Measurements from ENCODE around the gene FOXN3.

FOXN3 gene

DNA sequence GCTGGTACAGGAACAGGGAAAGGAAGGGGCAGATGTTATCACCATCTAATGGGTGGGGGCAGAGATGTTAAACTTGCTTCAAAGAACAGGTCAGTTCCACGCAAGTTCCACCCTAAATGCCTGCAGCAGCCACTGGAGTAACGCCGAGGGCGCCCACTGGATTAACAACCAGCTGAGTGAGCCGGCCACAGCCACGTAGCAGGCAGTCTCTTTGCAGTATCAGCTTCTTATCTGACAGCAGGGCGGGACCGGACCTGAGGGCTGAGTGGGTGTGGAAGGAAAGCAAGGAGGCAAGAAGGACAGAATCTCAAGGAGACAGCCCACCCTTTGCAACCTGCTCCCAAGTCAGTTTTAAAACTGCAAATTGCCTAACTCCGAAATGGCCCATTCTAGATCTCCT, 38.4 kb upstream of the FOXN3 start:
- DNase-seq (ENCODE audit: extremely low spot score), result no peak
- ChIA-PET POLR2A (no interaction called here), CTCF (interaction anchor here (1.0 to 1.2 kb wide), 2 partner anchors 11 to 245 kb away, joined by 3 read pairs; no protein-coding TSS in a partner anchor)
- TF ChIP-seq, protein P1, sequence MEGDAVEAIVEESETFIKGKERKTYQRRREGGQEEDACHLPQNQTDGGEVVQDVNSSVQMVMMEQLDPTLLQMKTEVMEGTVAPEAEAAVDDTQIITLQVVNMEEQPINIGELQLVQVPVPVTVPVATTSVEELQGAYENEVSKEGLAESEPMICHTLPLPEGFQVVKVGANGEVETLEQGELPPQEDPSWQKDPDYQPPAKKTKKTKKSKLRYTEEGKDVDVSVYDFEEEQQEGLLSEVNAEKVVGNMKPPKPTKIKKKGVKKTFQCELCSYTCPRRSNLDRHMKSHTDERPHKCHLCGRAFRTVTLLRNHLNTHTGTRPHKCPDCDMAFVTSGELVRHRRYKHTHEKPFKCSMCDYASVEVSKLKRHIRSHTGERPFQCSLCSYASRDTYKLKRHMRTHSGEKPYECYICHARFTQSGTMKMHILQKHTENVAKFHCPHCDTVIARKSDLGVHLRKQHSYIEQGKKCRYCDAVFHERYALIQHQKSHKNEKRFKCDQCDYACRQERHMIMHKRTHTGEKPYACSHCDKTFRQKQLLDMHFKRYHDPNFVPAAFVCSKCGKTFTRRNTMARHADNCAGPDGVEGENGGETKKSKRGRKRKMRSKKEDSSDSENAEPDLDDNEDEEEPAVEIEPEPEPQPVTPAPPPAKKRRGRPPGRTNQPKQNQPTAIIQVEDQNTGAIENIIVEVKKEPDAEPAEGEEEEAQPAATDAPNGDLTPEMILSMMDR (IDR thresholded peaks at IDR 0.05; ENCODE audit: control extremely low read depth, extremely low read depth, low read depth, missing control alignments), result no peak

DNA sequence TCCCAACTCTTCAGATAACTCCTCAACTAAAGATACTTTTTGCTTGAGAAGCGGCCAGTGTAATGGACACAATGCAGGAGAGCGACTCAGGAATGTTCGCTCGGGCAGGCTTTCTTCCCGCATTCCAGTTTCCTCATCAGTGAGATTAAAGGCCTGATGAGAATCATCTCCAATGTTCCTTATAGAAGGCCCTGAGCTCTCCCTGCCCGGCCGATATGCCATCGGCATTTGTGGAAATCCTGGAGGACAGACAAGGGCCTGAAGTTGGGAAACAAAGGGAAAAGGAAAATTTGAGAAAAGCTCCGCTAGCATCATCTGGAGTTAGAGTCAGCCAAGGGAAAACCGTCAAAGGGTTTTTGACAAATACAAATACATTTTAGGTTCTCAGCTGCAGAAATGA, 38.0 kb upstream of the FOXN3 start:
- TF ChIP-seq, protein P1 (IDR thresholded peaks at IDR 0.05; ENCODE audit: control extremely low read depth, extremely low read depth, low read depth, missing control alignments), result no peak
- ChIA-PET POLR2A (no interaction called here), CTCF (interaction anchor here (1.0 to 1.2 kb wide), 2 partner anchors 11 to 246 kb away, joined by 3 read pairs; no protein-coding TSS in a partner anchor)
- DNase-seq (ENCODE audit: extremely low spot score), result no peak

DNA sequence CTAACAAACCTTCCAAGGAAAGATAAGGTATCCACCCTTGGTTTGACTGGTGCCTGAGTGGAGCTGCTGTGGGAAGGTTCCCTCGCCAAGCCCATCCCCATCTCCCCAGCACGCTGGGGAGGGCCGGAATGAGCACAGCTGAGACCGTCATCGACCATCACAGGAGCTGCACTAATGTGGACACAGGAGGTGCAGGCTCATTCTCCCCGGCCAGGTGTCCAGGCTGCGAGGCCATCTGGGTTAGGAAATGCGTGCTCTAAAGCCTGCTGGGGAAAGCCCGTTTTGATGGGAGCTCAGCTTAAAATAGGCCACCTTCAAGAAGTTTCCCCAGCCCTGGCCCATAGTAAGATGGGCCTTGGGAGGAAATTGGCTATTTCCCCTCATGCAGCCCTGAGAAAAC, 35.2 kb upstream of the FOXN3 start:
- ChIA-PET POLR2A (no interaction called here), CTCF (interaction anchor here (1.0 to 1.6 kb wide), 2 partner anchors 15 to 16 kb away, joined by 3 read pairs; no protein-coding TSS in a partner anchor)
- TF ChIP-seq, protein P1 (IDR thresholded peaks at IDR 0.05; ENCODE audit: control extremely low read depth, extremely low read depth, low read depth, missing control alignments), result no peak
- DNase-seq (ENCODE audit: extremely low spot score), result no peak

DNA sequence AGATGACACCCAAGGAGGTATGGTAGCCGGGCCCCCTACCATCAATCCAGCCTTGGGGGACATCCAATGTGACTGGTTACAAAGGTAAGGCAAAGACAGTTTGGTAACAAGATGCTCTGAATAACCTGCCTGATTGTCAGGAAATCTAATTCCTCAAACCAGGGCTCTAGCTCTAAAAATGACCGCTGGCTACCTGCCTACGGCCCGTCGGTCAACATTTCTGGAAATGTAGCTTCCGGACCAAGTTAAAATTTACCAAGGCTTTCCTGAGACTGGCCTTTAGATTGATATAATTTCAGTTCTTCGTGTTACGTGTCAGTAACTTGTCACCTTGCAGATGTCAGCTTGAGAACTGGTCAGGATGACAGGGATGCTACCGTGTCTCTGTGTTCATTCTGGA, 34.2 kb upstream of the FOXN3 start:
- CTCF ChIA-PET, result interaction anchor here (1.6 kb wide), 1 partner anchor 16 kb away, joined by 3 read pairs; no protein-coding TSS in a partner anchor

DNA sequence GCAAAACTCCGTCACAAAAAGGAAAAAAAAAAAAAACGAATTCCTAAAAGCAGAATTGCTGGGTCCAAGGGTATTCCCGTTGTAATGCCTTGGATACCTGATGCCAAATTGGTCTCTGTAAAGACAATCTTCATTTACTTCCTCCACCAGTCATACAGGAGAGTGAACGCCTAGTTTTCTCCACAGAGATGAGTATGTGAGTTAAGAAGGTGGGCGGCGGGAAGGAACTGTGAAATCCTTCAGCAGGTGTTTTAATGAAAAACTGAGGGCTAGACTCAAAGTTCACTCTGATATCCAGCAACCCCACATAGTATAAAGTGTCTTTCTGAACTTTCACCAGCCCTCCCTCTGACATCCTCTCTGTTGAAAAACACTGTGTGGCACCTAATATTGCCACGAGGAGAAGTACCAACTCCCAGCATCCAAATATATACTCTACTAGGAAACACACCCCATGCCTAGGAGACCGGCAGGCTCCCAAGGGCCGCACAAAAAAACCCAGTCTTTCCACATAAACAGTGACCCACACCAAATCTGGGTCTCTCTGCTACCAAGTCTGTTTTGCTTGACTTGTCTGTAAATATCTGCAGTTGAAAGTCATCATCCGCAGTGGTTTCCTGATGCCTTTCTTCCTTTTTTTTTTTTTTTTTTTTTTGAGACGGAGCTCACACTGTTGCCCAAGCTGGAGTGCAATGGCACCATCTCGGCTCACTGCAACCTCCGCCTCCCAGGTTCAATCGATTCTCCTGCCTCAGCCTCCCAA, 30.3 kb upstream of the FOXN3 start:
- ChIA-PET POLR2A (no interaction called here), CTCF (interaction anchor here (0.7 kb wide), 1 partner anchor 10 kb away, joined by 3 read pairs; no protein-coding TSS in a partner anchor)
- TF ChIP-seq, protein P1 (IDR thresholded peaks at IDR 0.05; ENCODE audit: control extremely low read depth, extremely low read depth, low read depth, missing control alignments), result no peak
- DNase-seq (ENCODE audit: extremely low spot score), result no peak

More for the DNA sequence above, 34.2 kb upstream of the FOXN3 start:
- DNase-seq (ENCODE audit: extremely low spot score), result no peak
- POLR2A ChIA-PET, result no interaction called here
- TF ChIP-seq, protein P1 (IDR thresholded peaks at IDR 0.05; ENCODE audit: control extremely low read depth, extremely low read depth, low read depth, missing control alignments), result no peak

DNA sequence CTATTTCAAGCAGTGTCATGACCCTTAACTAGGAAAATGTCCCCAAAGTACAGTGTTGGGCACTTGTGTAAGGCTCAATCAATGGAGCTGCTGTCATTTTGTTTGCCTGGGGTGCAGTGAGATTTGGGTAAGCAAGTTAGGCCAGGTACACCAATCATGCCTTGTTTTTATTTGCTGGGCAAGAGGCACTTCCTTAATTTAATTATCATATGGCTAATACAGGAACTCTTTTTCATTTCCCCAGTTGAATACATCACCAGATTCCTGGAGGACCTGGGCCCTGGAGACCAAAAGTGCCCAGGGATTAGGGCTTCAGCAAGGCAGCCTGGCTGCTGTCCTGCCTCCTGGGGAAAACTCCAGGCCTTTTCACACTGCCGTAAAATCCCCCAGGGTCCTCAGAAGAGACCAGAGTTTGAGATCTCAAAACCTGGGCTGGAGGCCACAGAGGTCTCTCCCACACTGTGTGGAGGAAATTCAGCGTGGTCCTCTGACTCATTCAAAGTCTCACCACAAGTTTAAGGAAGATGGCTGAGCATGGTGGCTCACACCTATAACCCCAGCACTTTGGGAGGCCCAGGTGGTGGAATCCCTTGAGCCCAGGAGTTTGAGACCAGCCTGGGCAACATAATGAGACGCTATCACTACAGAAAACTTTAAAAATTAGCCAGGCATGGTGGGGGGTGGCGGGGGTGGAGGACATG, 28.4 kb upstream of the FOXN3 start:
- CTCF ChIA-PET, result interaction anchor here (2.1 kb wide), 1 partner anchor 10 kb away, joined by 10 read pairs; no protein-coding TSS in a partner anchor
- TF ChIP-seq, protein P1 (IDR thresholded peaks at IDR 0.05; ENCODE audit: control extremely low read depth, extremely low read depth, low read depth, missing control alignments), result no peak
- POLR2A ChIA-PET, result no interaction called here
- no peak for DNase-seq (ENCODE audit: extremely low spot score)
